Hypothalamus (tissue), 51 donors: ENCODE measurements around the gene TPD52L1.
"Not testable (repeated sequence)": the region's sequence is repeated elsewhere in the genome, so short reads cannot be mapped to it uniquely, and the experiment has no call there.

Experiments used
- DNase-seq, 51 donors: peaks; one replicate each; lab custom pipeline; 2025; lab: John Stamatoyannopoulos, UW

The TPD52L1 gene

GRCh38 chr6:125138083-125138482 is 15.5 kb upstream of the TPD52L1 start:
- no peak for DNase-seq

- DNase-seq = no peak
Measured at GRCh38 chr6:125140808-125141207, 12.8 kb upstream of the TPD52L1 start.

- DNase-seq = no peak
Measured at GRCh38 chr6:125142618-125143017, 11.0 kb upstream of the TPD52L1 start.

GRCh38 chr6:125144822-125145221 is 8.8 kb upstream of the TPD52L1 start:
- DNase-seq = no peak

GRCh38 chr6:125149256-125150144 is 4.1 kb upstream of the TPD52L1 start:
- DNase-seq = no peak

GRCh38 chr6:125151700-125152099 is 1.9 kb upstream of the TPD52L1 start:
- DNase-seq = no peak

- DNase-seq = peak in 11 of 51 donors; percentile 4 to 58 (median 19)
Measured at GRCh38 chr6:125154118-125154760, 666 bp downstream of the TPD52L1 start.

GRCh38 chr6:125154761-125155135 is 1.2 kb downstream of the TPD52L1 start:
- DNase-seq = peak in 2 of 51 donors; percentile 2 to 32

GRCh38 chr6:125155344-125155743 is 1.8 kb downstream of the TPD52L1 start:
- no peak for DNase-seq

GRCh38 chr6:125156496-125156895 is 2.9 kb downstream of the TPD52L1 start:
- no peak for DNase-seq

GRCh38 chr6:125157280-125157679 is 3.7 kb downstream of the TPD52L1 start:
- DNase-seq = no peak

GRCh38 chr6:125157725-125158124 is 4.2 kb downstream of the TPD52L1 start:
- DNase-seq = peak in 1 of 51 donors; percentile 1

- DNase-seq = not testable (repeated sequence)
Measured at GRCh38 chr6:125163339-125163738, 9.8 kb downstream of the TPD52L1 start.

- no peak for DNase-seq
Measured at GRCh38 chr6:125163811-125164210, 10.2 kb downstream of the TPD52L1 start.

GRCh38 chr6:125164696-125165095 is 11.1 kb downstream of the TPD52L1 start:
- no peak for DNase-seq

- DNase-seq = no peak
Measured at GRCh38 chr6:125165256-125165655, 11.7 kb downstream of the TPD52L1 start.

GRCh38 chr6:125165776-125166175 is 12.2 kb downstream of the TPD52L1 start:
- no peak for DNase-seq

GRCh38 chr6:125166711-125167110 is 13.1 kb downstream of the TPD52L1 start:
- DNase-seq = no peak

GRCh38 chr6:125167579-125167978 is 14.0 kb downstream of the TPD52L1 start:
- DNase-seq = no peak

GRCh38 chr6:125169058-125169457 is 15.5 kb downstream of the TPD52L1 start:
- no peak for DNase-seq

- DNase-seq = no peak
Measured at GRCh38 chr6:125169522-125169921, 15.9 kb downstream of the TPD52L1 start.

GRCh38 chr6:125170376-125170775 is 16.8 kb downstream of the TPD52L1 start:
- DNase-seq = peak in 1 of 51 donors; percentile 29
